DMS 273 (cell line): Measurements from ENCODE around the gene VAV1.

Source experiments
- DNase-seq: peaks from one replicate; lab custom pipeline; 2025; ENCODE audit not compliant: unreplicated experiment; lab: John Stamatoyannopoulos, UW

The VAV1 gene

GRCh38 chr19:6886277-6886897 is 113.9 kb downstream of the VAV1 start:
- no peak for DNase-seq

- no peak for DNase-seq
Observed at GRCh38 chr19:6887316-6887715, 114.8 kb downstream of the VAV1 start, which contains the start of gene ADGRE1. Gene ADGRE1 (plus strand): TSS chr19:6887579. CDS start chr19:6887609, 30 bp downstream.

- no peak for DNase-seq
Observed at GRCh38 chr19:6888967-6889366, 116.5 kb downstream of the VAV1 start.

GRCh38 chr19:6890401-6890913 is 117.9 kb downstream of the VAV1 start:
- no peak for DNase-seq

GRCh38 chr19:6890938-6891337 is 118.4 kb downstream of the VAV1 start:
- DNase-seq = no peak

- no peak for DNase-seq
Observed at GRCh38 chr19:6891761-6892385, 119.4 kb downstream of the VAV1 start.

- DNase-seq = no peak
Observed at GRCh38 chr19:6894313-6894712, 121.8 kb downstream of the VAV1 start.

GRCh38 chr19:6903446-6903845 is 130.9 kb downstream of the VAV1 start:
- DNase-seq = no peak

- DNase-seq = no peak
Observed at GRCh38 chr19:6906559-6907060, 134.1 kb downstream of the VAV1 start.
